ENCODE measurements around the gene LRRC4C.
"Not testable (repeated sequence)": the region's sequence is repeated elsewhere in the genome, so short reads cannot be mapped to it uniquely, and the experiment has no call there.

DNA sequence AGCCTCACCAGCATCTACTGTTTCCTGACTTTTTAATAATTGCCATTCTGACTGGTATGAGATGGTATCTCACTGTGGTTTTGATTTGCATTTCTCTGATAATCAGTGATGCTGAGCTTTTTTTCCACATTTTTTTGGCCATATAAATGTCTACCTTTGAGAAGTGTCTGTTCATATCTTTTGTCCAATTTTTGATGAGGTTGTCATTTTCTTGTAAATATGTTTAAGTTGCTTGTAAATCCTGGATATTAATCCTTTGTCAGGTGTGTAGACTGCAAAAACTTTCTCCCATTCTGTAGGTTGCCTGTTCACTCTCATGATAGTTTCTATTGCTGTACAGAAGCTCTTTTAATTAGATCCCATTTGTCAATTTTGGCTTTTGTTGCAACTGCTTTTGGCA is 439.8 kb downstream of the LRRC4C start:
- not testable (repeated sequence) for TF ChIP-seq POLR2A (IDR thresholded peaks at IDR 0.05; ENCODE audit: low read depth, low read length); TAF1 (IDR thresholded peaks at IDR 0.05; ENCODE audit: borderline replicate concordance, low read depth, low read length)

Data from GM12892 (cell line).